ENCODE measurements around the gene SPATA6. TPM values are rescaled to one million over a fixed set of nuclear protein-coding genes. Genes with fewer than 3 reads are reported as not detected.
A peak's percentile ranks its signal among the peaks of the same experiment; 100 is the strongest.
"Not testable (repeated sequence)": the region's sequence is repeated elsewhere in the genome, so short reads cannot be mapped to it uniquely, and the experiment has no call there.

SPATA6 gene
- total RNA-seq, 5 donors from 2014 or later (not counting 1 experiment from before 2014, with no cell fraction given) = 3.7 to 7.2 (median 4.9) TPM

GRCh38 chr1:48442864-48443619 is 29.0 kb downstream of the SPATA6 start:
- ATAC-seq (replicated peaks in 1 of 4) (no peak), DNase-seq (no peak)
- Mint-ChIP-seq H3K9me3 (peaks cover 3 to 13% (median 6%) of the 10 kb centered on the region in 3 donors), H3K4me1 (no peaks in the 10 kb centered on the region), H3K4me3 (no peak overlapping the region), H3K27ac (no peak overlapping the region), H3K36me3 (peaks cover 13% of the 10 kb centered on the region), H3K27me3 (no peaks in the 10 kb centered on the region)
- H3K27me3 ChIP-seq (replicated peaks in 1 of 2; ENCODE audit: control insufficient read depth in 2 of 2, extremely low read depth in 1 of 2, insufficient read depth in 2 of 2, low read length in 1 of 2) = no peaks in the 10 kb centered on the region
- ChIA-PET POLR2A (interaction anchor here in 1 of 2 donors (0.6 kb wide), 1 partner anchor 12 kb away, joined by 3 read pairs; no protein-coding TSS in a partner anchor), CTCF (no interaction called here)
- H3K27ac ChIP-seq (ENCODE audit: low read length) = no peak overlapping the region
- no peaks in the 10 kb centered on the region for H3K36me3 ChIP-seq (ENCODE audit: control insufficient read depth in 2 of 2, extremely low read depth in 1 of 2, insufficient read depth in 1 of 2, low read length in 1 of 2)
- 90% methylated on average over 2 of the region's 6 CpGs for WGBS (ENCODE audit: insufficient coverage)
- no peaks in the 10 kb centered on the region for H3K4me1 ChIP-seq (ENCODE audit: control insufficient read depth in 1 of 2, extremely low read depth in 1 of 2, insufficient read depth in 2 of 2, low read length in 2 of 2)
- H3K9me3 ChIP-seq = no peaks in the 10 kb centered on the region
- H3K4me3 ChIP-seq (ENCODE audit: control insufficient read depth in 1 of 2, extremely low read depth in 1 of 2, low read length in 1 of 2) = no peak overlapping the region

- H3K4me1 ChIP-seq (ENCODE audit: control insufficient read depth in 1 of 2, extremely low read depth in 1 of 2, insufficient read depth in 2 of 2, low read length in 2 of 2); CTCF ChIA-PET; H3K4me1 Mint-ChIP-seq; H3K27me3 ChIP-seq (replicated peaks in 1 of 2; ENCODE audit: control insufficient read depth in 2 of 2, extremely low read depth in 1 of 2, insufficient read depth in 2 of 2, low read length in 1 of 2); H3K27me3 Mint-ChIP-seq; DNase-seq; H3K27ac Mint-ChIP-seq; POLR2A ChIA-PET; ATAC-seq (replicated peaks in 1 of 4); H3K4me3 ChIP-seq (ENCODE audit: control insufficient read depth in 1 of 2, extremely low read depth in 1 of 2, low read length in 1 of 2); H3K27ac ChIP-seq (ENCODE audit: low read length); H3K36me3 ChIP-seq (ENCODE audit: control insufficient read depth in 2 of 2, extremely low read depth in 1 of 2, insufficient read depth in 1 of 2, low read length in 1 of 2); H3K9me3 ChIP-seq; H3K4me3 Mint-ChIP-seq: not testable (repeated sequence)
- WGBS (ENCODE audit: insufficient coverage) = 20% methylated on average over 1 of the region's 3 CpGs
- Mint-ChIP-seq H3K36me3 (peaks cover 13% of the 10 kb centered on the region), H3K9me3 (peaks cover 3 to 13% (median 6%) of the 10 kb centered on the region in 3 donors)
Measured at GRCh38 chr1:48440786-48441185, 31.2 kb downstream of the SPATA6 start.

- H3K4me1 ChIP-seq (ENCODE audit: control insufficient read depth in 1 of 2, extremely low read depth in 1 of 2, insufficient read depth in 2 of 2, low read length in 2 of 2) = no peaks in the 10 kb centered on the region
- peaks cover 3 to 13% (median 6%) of the 10 kb centered on the region in 3 donors for H3K9me3 Mint-ChIP-seq
- no peaks in the 10 kb centered on the region for H3K27me3 ChIP-seq (replicated peaks in 1 of 2; ENCODE audit: control insufficient read depth in 2 of 2, extremely low read depth in 1 of 2, insufficient read depth in 2 of 2, low read length in 1 of 2)
- H3K27me3 Mint-ChIP-seq = no peaks in the 10 kb centered on the region
- 88% methylated on average over 9 of the region's 9 CpGs for WGBS (ENCODE audit: insufficient coverage)
- H3K36me3 Mint-ChIP-seq = peaks cover 13% of the 10 kb centered on the region
- no peak overlapping the region for H3K4me3 Mint-ChIP-seq
- H3K36me3 ChIP-seq (ENCODE audit: control insufficient read depth in 2 of 2, extremely low read depth in 1 of 2, insufficient read depth in 1 of 2, low read length in 1 of 2) = no peaks in the 10 kb centered on the region
- no peak for ATAC-seq (replicated peaks in 1 of 4)
- POLR2A ChIA-PET = no interaction called here
- no peak for DNase-seq
- no peak overlapping the region for H3K4me3 ChIP-seq (ENCODE audit: control insufficient read depth in 1 of 2, extremely low read depth in 1 of 2, low read length in 1 of 2)
- no peak overlapping the region for H3K27ac ChIP-seq (ENCODE audit: low read length)
- no peaks in the 10 kb centered on the region for H3K9me3 ChIP-seq
- H3K27ac Mint-ChIP-seq = no peak overlapping the region
- no peaks in the 10 kb centered on the region for H3K4me1 Mint-ChIP-seq
- CTCF ChIA-PET = no interaction called here
Measured at GRCh38 chr1:48439380-48439779, 32.6 kb downstream of the SPATA6 start.

- H3K9me3 Mint-ChIP-seq; H3K27ac ChIP-seq (ENCODE audit: low read length); H3K9me3 ChIP-seq; H3K27me3 Mint-ChIP-seq; H3K4me3 Mint-ChIP-seq; ATAC-seq (replicated peaks in 1 of 4); H3K27ac Mint-ChIP-seq; H3K36me3 Mint-ChIP-seq; H3K4me1 ChIP-seq (ENCODE audit: control insufficient read depth in 1 of 2, extremely low read depth in 1 of 2, insufficient read depth in 2 of 2, low read length in 2 of 2); POLR2A ChIA-PET; H3K27me3 ChIP-seq (replicated peaks in 1 of 2; ENCODE audit: control insufficient read depth in 2 of 2, extremely low read depth in 1 of 2, insufficient read depth in 2 of 2, low read length in 1 of 2); DNase-seq; H3K4me1 Mint-ChIP-seq; H3K36me3 ChIP-seq (ENCODE audit: control insufficient read depth in 2 of 2, extremely low read depth in 1 of 2, insufficient read depth in 1 of 2, low read length in 1 of 2); H3K4me3 ChIP-seq (ENCODE audit: control insufficient read depth in 1 of 2, extremely low read depth in 1 of 2, low read length in 1 of 2): not testable (repeated sequence)
- CTCF ChIA-PET = interaction anchor here in 1 of 2 donors (0.6 kb wide), 1 partner anchor 11 kb away, joined by 3 read pairs; no protein-coding TSS in a partner anchor
Measured at GRCh38 chr1:48437379-48437778, 34.6 kb downstream of the SPATA6 start.

GRCh38 chr1:48435312-48436002 is 36.5 kb downstream of the SPATA6 start:
- CTCF ChIA-PET; H3K27me3 ChIP-seq (replicated peaks in 1 of 2; ENCODE audit: control insufficient read depth in 2 of 2, extremely low read depth in 1 of 2, insufficient read depth in 2 of 2, low read length in 1 of 2); H3K27me3 Mint-ChIP-seq; H3K9me3 ChIP-seq; POLR2A ChIA-PET; H3K27ac Mint-ChIP-seq; H3K9me3 Mint-ChIP-seq; H3K36me3 Mint-ChIP-seq; H3K27ac ChIP-seq (ENCODE audit: low read length); H3K36me3 ChIP-seq (ENCODE audit: control insufficient read depth in 2 of 2, extremely low read depth in 1 of 2, insufficient read depth in 1 of 2, low read length in 1 of 2); H3K4me1 ChIP-seq (ENCODE audit: control insufficient read depth in 1 of 2, extremely low read depth in 1 of 2, insufficient read depth in 2 of 2, low read length in 2 of 2); H3K4me3 Mint-ChIP-seq; DNase-seq; H3K4me1 Mint-ChIP-seq; H3K4me3 ChIP-seq (ENCODE audit: control insufficient read depth in 1 of 2, extremely low read depth in 1 of 2, low read length in 1 of 2): not testable (repeated sequence)
- ATAC-seq (replicated peaks in 1 of 4) = peak in 1 of 4 experiments; percentile 53
- 94% methylated on average over 25 of the region's 29 CpGs for WGBS (ENCODE audit: insufficient coverage)

GRCh38 chr1:48430832-48431231 is 41.2 kb downstream of the SPATA6 start:
- H3K9me3 Mint-ChIP-seq = peaks cover 0 to 2% (median 0%) of the 10 kb centered on the region in 3 donors
- H3K27ac Mint-ChIP-seq = no peak overlapping the region
- H3K4me3 Mint-ChIP-seq = no peak overlapping the region
- POLR2A ChIA-PET = interaction anchor here in 1 of 2 donors (1.0 kb wide), 1 partner anchor 13 kb away, joined by 3 read pairs; no protein-coding TSS in a partner anchor
- ATAC-seq (replicated peaks in 1 of 4) (no peak), DNase-seq (no peak)
- Histone ChIP-seq H3K27me3 (replicated peaks in 1 of 2; ENCODE audit: control insufficient read depth in 2 of 2, extremely low read depth in 1 of 2, insufficient read depth in 2 of 2, low read length in 1 of 2) (no peaks in the 10 kb centered on the region), H3K4me3 (ENCODE audit: control insufficient read depth in 1 of 2, extremely low read depth in 1 of 2, low read length in 1 of 2) (no peak overlapping the region), H3K27ac (ENCODE audit: low read length) (no peak overlapping the region), H3K4me1 (ENCODE audit: control insufficient read depth in 1 of 2, extremely low read depth in 1 of 2, insufficient read depth in 2 of 2, low read length in 2 of 2) (no peaks in the 10 kb centered on the region), H3K9me3 (no peaks in the 10 kb centered on the region), H3K36me3 (ENCODE audit: control insufficient read depth in 2 of 2, extremely low read depth in 1 of 2, insufficient read depth in 1 of 2, low read length in 1 of 2) (no peaks in the 10 kb centered on the region)
- WGBS (ENCODE audit: insufficient coverage) = no CpG with 5 or more reads among the region's 1 CpG
- H3K36me3 Mint-ChIP-seq = no peaks in the 10 kb centered on the region
- peaks cover 0 to 3% of the 10 kb centered on the region in 2 donors for H3K27me3 Mint-ChIP-seq
- CTCF ChIA-PET = no interaction called here
- H3K4me1 Mint-ChIP-seq = no peaks in the 10 kb centered on the region

All from T-cell (primary cell).